Hepatocyte (in vitro differentiated cells): ENCODE measurements around the gene ADD2. TPM values are rescaled to one million over a fixed set of nuclear protein-coding genes. Genes with fewer than 3 reads are reported as not detected.

ENCODE experiments used
- DNase-seq: peaks from one replicate; pipeline ENCODE4 v3.0.0-alpha.2; 2016; ENCODE audit warnings: low spot score
- H2AFZ ChIP-seq: fragments of 200-600 bp; sonication (generic); 2 replicates; pipeline ENCODE4 v1.6.0; 2016; ENCODE audit warnings: antibody characterized with exemption, mild to moderate bottlenecking
- H3K27ac ChIP-seq: fragments of 200-600 bp; sonication (generic); 2 replicates; pipeline ENCODE4 v1.5.1; 2016; ENCODE audit warnings: mild to moderate bottlenecking
- H3K27me3 ChIP-seq: fragments of 200-600 bp; sonication (generic); 2 replicates; pipeline ENCODE4 v1.6.1; 2016
- H3K36me3 ChIP-seq: fragments of 200-600 bp; sonication (generic); replicated peaks from 2 replicates; pipeline ENCODE4 v1.5.1; 2016; ENCODE audit warnings: low read depth; ENCODE audit not compliant: insufficient read depth
- H3K4me1 ChIP-seq: fragments of 200-600 bp; sonication (generic); 2 replicates; pipeline ENCODE4 v1.5.1; 2016; ENCODE audit warnings: mild to moderate bottlenecking, moderate library complexity; ENCODE audit not compliant: insufficient read depth
- H3K4me2 ChIP-seq: fragments of 200-600 bp; sonication (generic); 2 replicates; pipeline ENCODE4 v1.6.0; 2016
- H3K4me3 ChIP-seq: fragments of 200-600 bp; sonication (generic); 2 replicates; pipeline ENCODE4 v1.5.1; 2016; ENCODE audit warnings: mild to moderate bottlenecking
- H3K79me2 ChIP-seq: fragments of 200-600 bp; sonication (generic); 2 replicates; pipeline ENCODE4 v1.6.0; 2017; ENCODE audit warnings: mild to moderate bottlenecking
- H3K9me2 ChIP-seq: fragments of 200-600 bp; sonication (generic); replicated peaks from 2 replicates; pipeline ENCODE4 v1.6.0; 2017; ENCODE audit warnings: mild to moderate bottlenecking; ENCODE audit not compliant: insufficient read depth
- H3K9me3 ChIP-seq: fragments of 200-600 bp; sonication (generic); 2 replicates; pipeline ENCODE4 v1.5.1; 2016; ENCODE audit warnings: low read depth, mild to moderate bottlenecking
- H4K20me1 ChIP-seq: fragments of 200-600 bp; sonication (generic); 2 replicates; pipeline ENCODE4 v1.6.0; 2016; ENCODE audit warnings: mild to moderate bottlenecking; ENCODE audit not compliant: insufficient read depth, poor library complexity, severe bottlenecking
- CTCF ChIP-seq: fragments of 200-600 bp; sonication (generic); IDR thresholded peaks from 2 replicates; pipeline ENCODE4 v1.5.1; 2016; ENCODE audit warnings: antibody characterized with exemption, mild to moderate bottlenecking; ENCODE audit not compliant: poor library complexity
- EZH2 ChIP-seq: fragments of 200-600 bp; sonication (generic); IDR thresholded peaks from 2 replicates; pipeline ENCODE4 v1.6.1; 2016; ENCODE audit warnings: antibody characterized with exemption, mild to moderate bottlenecking, borderline replicate concordance
- EZH2phosphoT487 ChIP-seq: fragments of 200-600 bp; sonication (generic); IDR thresholded peaks from one replicate; pipeline ENCODE4 v1.6.1; 2018; ENCODE audit warnings: antibody characterized with exemption, mild to moderate bottlenecking, low read depth, moderate library complexity; ENCODE audit not compliant: unreplicated experiment, severe bottlenecking
- WGBS: methylation state at CpG from one replicate; pipeline ENCODE4 v1.1.6; 2016; ENCODE audit warnings: low lambda C conversion rate; ENCODE audit errors: missing lambda C conversion rate; 5-methylcytosine and 5-hydroxymethylcytosine counted together
- polyA plus RNA-seq: library from polyadenylated mRNA; unstranded; fragments of >200 nt; fragmentation: Nextera tagmentation; extraction: Ambion mirVana; gene quantifications from 2 replicates; pipeline ENCODE4 v1.2.1, GENCODE V29; 2016
- total RNA-seq: library from RNA; depleted of rRNA; stranded (reverse); fragments of >200 nt; gene quantifications from 2 replicates; pipeline ENCODE4 v1.2.3, GENCODE V29; 2014

The ADD2 gene
- total and polyA plus RNA-seq, 2 experiments from 2014 or later = 0.74 to 2.4 TPM

GRCh38 chr2:70789304-70790135, 21.5 kb upstream of the ADD2 start:
- Histone ChIP-seq H3K27ac (no peak overlapping the region), H3K36me3 (no peaks in the 10 kb centered on the region), H3K79me2 (no peaks in the 10 kb centered on the region), H3K27me3 (peaks cover 67% of the 10 kb centered on the region), H3K4me1 (peaks cover 7% of the 10 kb centered on the region), H4K20me1 (no peaks in the 10 kb centered on the region), H3K9me2 (no peaks in the 10 kb centered on the region), H3K9me3 (no peaks in the 10 kb centered on the region), H2AFZ (peak overlapping the region; percentile 5), H3K4me2 (peak overlapping the region; percentile 78), H3K4me3 (peak overlapping the region; percentile 16)
- peak; percentile 77 for DNase-seq
- no peak for TF ChIP-seq EZH2
- TF ChIP-seq EZH2phosphoT487 = no peak
- TF ChIP-seq CTCF = peak; percentile 75
- 10% methylated on average over 33 of the region's 33 CpGs for WGBS

GRCh38 chr2:70785137-70785911, 17.3 kb upstream of the ADD2 start:
- Histone ChIP-seq H3K9me2 (no peaks in the 10 kb centered on the region), H3K4me1 (peaks cover 6% of the 10 kb centered on the region), H2AFZ (no peak overlapping the region), H3K27ac (no peak overlapping the region), H3K4me3 (no peak overlapping the region), H3K79me2 (no peaks in the 10 kb centered on the region), H4K20me1 (no peaks in the 10 kb centered on the region), H3K27me3 (peaks cover 47% of the 10 kb centered on the region), H3K9me3 (no peaks in the 10 kb centered on the region), H3K4me2 (no peak overlapping the region), H3K36me3 (no peaks in the 10 kb centered on the region)
- peak; percentile 52 for DNase-seq
- TF ChIP-seq EZH2phosphoT487 (no peak), CTCF (peak; percentile 53), EZH2 (no peak)
- 16% methylated on average over 7 of the region's 7 CpGs for WGBS

- Histone ChIP-seq H3K79me2 (no peaks in the 10 kb centered on the region), H3K36me3 (no peaks in the 10 kb centered on the region), H3K27ac (no peak overlapping the region), H3K4me1 (no peaks in the 10 kb centered on the region), H3K4me3 (no peak overlapping the region), H3K9me3 (no peaks in the 10 kb centered on the region), H2AFZ (no peak overlapping the region), H3K9me2 (no peaks in the 10 kb centered on the region), H3K27me3 (peaks cover 37% of the 10 kb centered on the region), H3K4me2 (no peak overlapping the region), H4K20me1 (no peaks in the 10 kb centered on the region)
- WGBS = 82% methylated on average over 2 of the region's 2 CpGs
- no peak for DNase-seq
- TF ChIP-seq CTCF (no peak), EZH2phosphoT487 (no peak), EZH2 (no peak)
These were observed 16.3 kb upstream of the ADD2 start for GRCh38 chr2:70784320-70784719.
